ENCODE results near the gene SGO2.
"Not testable (repeated sequence)": the region's sequence is repeated elsewhere in the genome, so short reads cannot be mapped to it uniquely, and the experiment has no call there.

The SGO2 gene

DNA sequence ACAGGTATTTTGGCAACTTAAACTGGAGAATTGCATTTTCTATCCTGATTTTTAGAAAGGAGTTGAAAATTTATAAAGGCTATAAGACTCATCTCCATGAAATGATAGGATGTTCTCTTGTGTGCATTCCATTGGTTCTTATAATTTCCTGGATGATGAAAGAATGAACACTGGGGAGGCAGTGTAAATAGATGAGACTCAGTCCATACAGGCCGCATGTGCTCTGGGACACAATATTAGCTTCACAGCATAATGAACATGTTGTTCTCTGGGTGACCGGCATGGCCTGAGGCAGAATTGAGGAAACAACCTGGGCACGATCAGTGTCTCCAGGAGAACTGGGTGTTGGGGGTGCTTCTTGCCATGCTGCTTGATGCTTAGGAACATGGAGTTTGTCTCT, 98.7 kb downstream of the SGO2 start:
- no peak for DNase-seq

DNA sequence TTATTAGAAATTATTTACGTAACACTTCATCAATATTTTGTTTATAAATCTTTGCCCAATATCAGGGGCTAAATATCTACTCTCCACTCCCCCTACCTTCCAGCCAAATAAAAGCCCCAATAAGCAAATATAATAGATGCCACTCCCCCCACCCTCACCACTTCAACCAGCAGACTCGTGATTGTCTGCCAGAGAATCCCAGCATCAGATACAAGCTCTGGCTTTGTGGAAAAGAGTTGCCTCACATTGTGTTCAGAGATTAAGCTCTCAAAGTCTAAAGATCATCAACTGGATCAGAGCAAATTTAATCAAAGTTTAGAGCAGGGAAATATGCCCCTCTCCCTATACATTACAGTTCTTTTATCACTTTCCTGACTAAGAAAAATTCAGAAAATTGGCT, 99.3 kb downstream of the SGO2 start:
- no peak for DNase-seq

DNA sequence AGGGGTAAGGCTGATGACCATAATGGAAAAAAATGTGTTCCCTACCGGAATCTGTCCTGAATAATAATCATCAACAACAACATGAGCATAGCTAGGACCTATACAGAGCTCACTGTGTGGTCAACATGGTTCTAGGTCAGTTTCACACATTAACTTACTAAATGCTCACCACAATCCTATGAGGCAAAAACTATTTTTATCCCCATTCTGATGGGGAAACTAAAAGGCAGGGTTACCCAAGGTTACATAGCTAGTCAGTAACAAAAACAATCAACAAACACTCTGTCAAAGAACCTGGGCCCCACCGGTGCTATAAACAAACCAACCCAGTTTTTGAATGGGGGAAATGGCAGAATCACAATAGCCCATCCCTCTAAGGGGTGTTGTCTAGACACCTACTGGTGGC, 100.0 kb downstream of the SGO2 start:
- peak in 3 of 4 experiments; percentile 38 to 70 (median 62) for DNase-seq

DNA sequence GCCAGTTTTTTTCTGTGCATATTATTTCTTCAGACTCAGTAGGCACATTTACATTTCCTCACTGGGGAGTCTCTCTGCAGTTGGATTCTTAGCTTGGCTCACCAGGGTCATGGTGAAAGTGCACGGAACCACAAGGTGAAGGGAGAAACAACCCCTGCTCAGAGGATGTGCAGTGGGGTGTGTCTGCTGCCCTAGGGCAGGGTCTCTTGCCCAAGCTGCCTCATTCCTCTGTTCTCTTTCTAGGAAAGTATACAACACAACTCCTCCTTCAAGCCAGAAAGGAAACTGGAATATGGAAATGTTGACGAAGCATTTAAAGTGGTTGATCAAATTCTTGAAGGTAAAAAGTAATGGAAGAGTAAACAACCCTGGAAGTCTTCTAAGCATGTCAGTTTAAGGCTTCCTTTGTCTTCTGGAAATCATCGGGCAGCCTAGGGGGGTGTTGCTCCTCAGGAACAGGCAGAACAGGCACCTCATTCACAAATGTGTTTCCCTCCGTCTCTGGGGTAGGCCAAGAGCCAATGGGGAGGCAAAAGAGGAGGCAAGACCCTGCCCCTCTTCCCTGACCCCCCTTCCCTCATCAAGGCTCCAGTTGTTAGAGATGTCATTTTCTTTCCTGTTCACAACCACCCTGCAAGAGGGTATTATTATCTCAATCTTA, 101.2 kb downstream of the SGO2 start:
- no peak for DNase-seq

DNA sequence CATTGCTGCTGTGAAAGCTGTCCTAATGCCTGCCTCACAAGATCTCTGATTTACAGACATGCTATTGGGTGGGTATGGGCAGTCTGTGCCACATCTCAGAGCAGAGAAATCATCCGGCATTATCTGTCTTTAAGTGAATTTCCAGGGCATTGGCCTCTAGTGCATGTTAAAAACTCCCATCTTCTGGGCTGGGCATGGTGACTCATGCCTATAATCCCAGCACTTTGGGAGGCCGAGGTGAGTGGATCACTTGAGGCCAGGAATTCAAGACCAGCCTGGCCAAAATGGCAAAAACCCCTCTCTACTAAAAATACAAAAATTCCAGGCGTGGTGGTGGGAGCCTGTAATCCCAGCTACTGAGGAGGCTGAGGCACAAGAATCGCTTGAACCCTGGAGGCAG, 102.5 kb downstream of the SGO2 start:
- DNase-seq = not testable (repeated sequence)

DNA sequence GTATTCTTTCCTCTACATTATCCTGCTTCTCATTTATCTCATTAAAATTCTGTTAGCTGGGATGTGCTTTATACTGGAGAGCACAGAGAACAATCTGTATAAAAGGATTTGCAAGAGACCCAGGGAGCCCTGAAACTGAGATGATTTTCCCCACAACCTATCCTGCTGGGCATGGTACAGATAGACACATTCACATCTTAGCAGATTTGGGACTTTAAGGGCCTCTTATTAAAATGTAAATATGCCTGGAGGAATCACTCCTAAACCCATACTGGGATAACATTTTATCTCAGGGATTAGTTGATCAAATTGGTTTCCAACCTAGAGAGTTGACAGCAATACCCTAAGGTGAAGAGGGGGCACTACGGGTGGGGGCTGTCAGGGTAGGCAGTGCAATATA, 105.3 kb downstream of the SGO2 start:
- DNase-seq = no peak
